PFSK-1 (cell line): Measurements from ENCODE around the gene GLIS1.

Experiments used
- POLR2AphosphoS5 ChIP-seq: IDR thresholded peaks from 2 replicates; pipeline ENCODE4 v1.6.1; 2012; ENCODE audit warnings: low read depth, mild to moderate bottlenecking, control low read depth, low read length, moderate library complexity
- SIN3A ChIP-seq: IDR thresholded peaks from 2 replicates; pipeline ENCODE4 v1.6.1; 2012; ENCODE audit warnings: mild to moderate bottlenecking, low read length, moderate library complexity, borderline replicate concordance; ENCODE audit not compliant: insufficient read depth
- TAF1 ChIP-seq: IDR thresholded peaks from 2 replicates; pipeline ENCODE4 v1.6.1; 2012; ENCODE audit warnings: low read length, control low read depth, borderline replicate concordance; ENCODE audit not compliant: insufficient read depth
- TF ChIP-seq, protein P1 (sequence below), 2 experiments: IDR thresholded peaks; 2 replicates each; pipeline versions ENCODE4 v1.6.1 to v1.8.0; 2011 to 2012; ENCODE audit warnings: low read depth in 2 of 2, low read length in 2 of 2, control low read depth in 1 of 2, inconsistent platforms in 1 of 2, mild to moderate bottlenecking in 1 of 2, moderate library complexity in 1 of 2; ENCODE audit not compliant: insufficient read depth in 1 of 2

DNA sequence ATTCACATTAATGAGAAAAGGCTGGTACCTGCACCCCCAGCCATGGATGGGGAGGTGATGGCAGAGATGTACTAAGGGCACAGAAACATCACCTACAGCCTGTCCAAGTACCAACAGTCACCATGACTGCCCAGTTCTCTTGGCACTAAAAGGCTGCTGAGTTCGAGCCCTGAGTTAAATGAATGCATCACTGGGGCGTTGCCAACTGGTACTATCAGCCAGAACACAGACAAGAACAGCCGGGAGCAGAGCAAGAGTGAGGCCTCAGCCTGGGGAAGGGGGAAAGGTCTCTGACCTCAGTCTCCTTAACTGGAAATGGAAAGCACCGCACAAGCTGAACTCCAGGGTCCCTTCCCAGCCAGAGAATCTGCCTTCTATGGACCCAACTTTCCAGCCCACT is 60.5 kb downstream of the GLIS1 start:
- TF ChIP-seq POLR2AphosphoS5 (no peak), TAF1 (no peak), SIN3A (no peak)
- TF ChIP-seq, protein P1, sequence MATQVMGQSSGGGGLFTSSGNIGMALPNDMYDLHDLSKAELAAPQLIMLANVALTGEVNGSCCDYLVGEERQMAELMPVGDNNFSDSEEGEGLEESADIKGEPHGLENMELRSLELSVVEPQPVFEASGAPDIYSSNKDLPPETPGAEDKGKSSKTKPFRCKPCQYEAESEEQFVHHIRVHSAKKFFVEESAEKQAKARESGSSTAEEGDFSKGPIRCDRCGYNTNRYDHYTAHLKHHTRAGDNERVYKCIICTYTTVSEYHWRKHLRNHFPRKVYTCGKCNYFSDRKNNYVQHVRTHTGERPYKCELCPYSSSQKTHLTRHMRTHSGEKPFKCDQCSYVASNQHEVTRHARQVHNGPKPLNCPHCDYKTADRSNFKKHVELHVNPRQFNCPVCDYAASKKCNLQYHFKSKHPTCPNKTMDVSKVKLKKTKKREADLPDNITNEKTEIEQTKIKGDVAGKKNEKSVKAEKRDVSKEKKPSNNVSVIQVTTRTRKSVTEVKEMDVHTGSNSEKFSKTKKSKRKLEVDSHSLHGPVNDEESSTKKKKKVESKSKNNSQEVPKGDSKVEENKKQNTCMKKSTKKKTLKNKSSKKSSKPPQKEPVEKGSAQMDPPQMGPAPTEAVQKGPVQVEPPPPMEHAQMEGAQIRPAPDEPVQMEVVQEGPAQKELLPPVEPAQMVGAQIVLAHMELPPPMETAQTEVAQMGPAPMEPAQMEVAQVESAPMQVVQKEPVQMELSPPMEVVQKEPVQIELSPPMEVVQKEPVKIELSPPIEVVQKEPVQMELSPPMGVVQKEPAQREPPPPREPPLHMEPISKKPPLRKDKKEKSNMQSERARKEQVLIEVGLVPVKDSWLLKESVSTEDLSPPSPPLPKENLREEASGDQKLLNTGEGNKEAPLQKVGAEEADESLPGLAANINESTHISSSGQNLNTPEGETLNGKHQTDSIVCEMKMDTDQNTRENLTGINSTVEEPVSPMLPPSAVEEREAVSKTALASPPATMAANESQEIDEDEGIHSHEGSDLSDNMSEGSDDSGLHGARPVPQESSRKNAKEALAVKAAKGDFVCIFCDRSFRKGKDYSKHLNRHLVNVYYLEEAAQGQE (IDR thresholded peaks at IDR 0.05; ENCODE audit: insufficient read depth in 1 of 2, low read depth in 2 of 2, low read length in 2 of 2): no peak
